Effector memory CD8-positive, alpha-beta T cell (primary cell): Measurements from ENCODE around the gene CDNF.
A peak's percentile ranks its signal among the peaks of the same experiment; 100 is the strongest.
"Not testable (repeated sequence)": the region's sequence is repeated elsewhere in the genome, so short reads cannot be mapped to it uniquely, and the experiment has no call there.

ENCODE experiments used
- ATAC-seq: fragments of 150-1000 bp; cut with Tn5 transposase; replicated peaks from 2 replicates; pipeline ENCODE4 v1.10.0; 2021; ENCODE audit warnings: mild to moderate bottlenecking, moderate library complexity
- DNase-seq, 3 experiments: peaks; one replicate each; pipeline ENCODE4 v3.0.0; 2021
- H3K27ac Mint-ChIP-seq, 2 donors: one replicate each; pipeline ENCODE4 v1.8.0; 2022; ENCODE audit warnings: mild to moderate bottlenecking in 2 of 2, mixed read lengths in 2 of 2, moderate library complexity in 2 of 2
- H3K27me3 Mint-ChIP-seq, 2 donors: one replicate each; pipeline ENCODE4 v1.8.0; 2022; ENCODE audit warnings: mixed read lengths in 2 of 2
- H3K36me3 Mint-ChIP-seq: one replicate; pipeline ENCODE4 v1.8.0; 2022; ENCODE audit warnings: mild to moderate bottlenecking, moderate library complexity, mixed read lengths; ENCODE audit not compliant: insufficient read depth
- H3K4me1 Mint-ChIP-seq, 2 donors: one replicate each; pipeline ENCODE4 v1.8.0; 2022; ENCODE audit warnings: low read depth in 2 of 2, mixed read lengths in 2 of 2
- H3K4me3 Mint-ChIP-seq, 2 donors: one replicate each; pipeline ENCODE4 v1.8.0; 2022; ENCODE audit warnings: mild to moderate bottlenecking in 2 of 2, mixed read lengths in 2 of 2, moderate library complexity in 2 of 2
- H3K9me3 Mint-ChIP-seq, 2 donors: one replicate each; pipeline ENCODE4 v1.8.0; 2022; ENCODE audit warnings: mixed read lengths in 2 of 2
- total RNA-seq, 9 experiments: gene quantifications; one replicate each; lab custom pipeline; 2026; lab: John Stamatoyannopoulos, UW

CDNF gene
- total RNA-seq, result 0 to 2.4 (median 0.39) reads per million in 9 experiments

DNA sequence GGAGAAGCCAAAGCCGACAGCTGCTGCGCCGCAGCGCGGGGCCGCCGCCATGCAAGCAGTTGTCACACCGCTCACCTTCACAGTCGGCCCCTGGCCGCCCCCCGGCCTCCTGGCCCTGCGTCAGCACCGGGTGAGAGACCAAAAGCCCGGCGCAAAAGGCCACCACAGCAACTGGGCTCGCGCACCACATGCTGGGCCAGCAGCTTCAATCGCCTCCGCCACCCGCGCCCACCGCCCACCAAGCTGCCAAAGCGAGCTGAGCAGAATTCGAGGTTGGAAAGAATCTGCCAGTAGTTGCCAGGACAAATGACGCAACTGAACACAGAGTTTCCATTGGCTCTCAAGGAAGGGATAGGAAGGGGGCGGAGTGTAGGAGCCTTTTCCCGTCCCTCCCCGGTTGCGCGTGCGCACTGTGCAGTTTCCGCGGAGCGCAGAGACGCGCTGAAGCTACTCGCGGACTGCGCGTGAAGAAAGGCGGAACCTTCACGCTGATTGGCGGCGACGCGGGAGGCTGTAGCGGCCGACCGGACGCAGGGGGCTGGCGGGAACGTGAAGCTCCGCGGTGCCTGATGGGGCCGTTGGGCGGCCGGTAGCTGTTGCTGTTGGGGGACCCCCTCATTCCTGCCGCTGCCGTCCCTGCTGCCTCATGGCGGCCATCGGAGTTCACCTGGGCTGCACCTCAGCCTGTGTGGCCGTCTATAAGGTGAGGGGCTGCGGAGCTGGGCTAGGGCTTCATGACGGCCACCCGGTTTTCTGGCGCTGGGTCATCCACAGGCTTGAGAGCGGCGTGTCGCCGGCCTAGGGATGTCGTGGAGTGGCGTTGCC lies at the start of gene CDNF, which contains the start of the genes HSPA14 and MSANTD7:
Gene CDNF, minus strand, starts transcription at position 281 of the 825 bp plus-strand sequence. Its CDS starts 91 bp downstream, at position 190.
Gene HSPA14, plus strand, starts transcription at position 550 of the 825 bp plus-strand sequence. Its CDS starts 97 bp downstream, at position 647.
Gene MSANTD7, plus strand, starts transcription at position 550 of the 825 bp plus-strand sequence. CDS start 3,979 bp downstream, outside the sequence.
- peak within 1 kb of the TSS; percentile 96 to 97 for H3K4me3 Mint-ChIP-seq
- peaks cover 15 to 16% of the 10 kb centered on the region in 2 donors for H3K4me1 Mint-ChIP-seq
- no peaks in the 10 kb centered on the region for H3K27me3 Mint-ChIP-seq
- peaks cover 36% of the 10 kb centered on the region for H3K36me3 Mint-ChIP-seq
- ATAC-seq (peak; percentile 85), DNase-seq (peak; percentile 98 to 99 (median 99))
- peak within 1 kb of the TSS; percentile 97 to 98 for H3K27ac Mint-ChIP-seq
- no peaks in the 10 kb centered on the region for H3K9me3 Mint-ChIP-seq

- H3K4me1 Mint-ChIP-seq, result peaks cover 6 to 13% of the 10 kb centered on the region in 2 donors
- peaks cover 5% of the 10 kb centered on the region for H3K36me3 Mint-ChIP-seq
- H3K4me3 Mint-ChIP-seq, result no peak overlapping the region
- no peaks in the 10 kb centered on the region for H3K9me3 Mint-ChIP-seq
- no peaks in the 10 kb centered on the region for H3K27me3 Mint-ChIP-seq
- DNase-seq (no peak), ATAC-seq (no peak)
- no peak overlapping the region for H3K27ac Mint-ChIP-seq
These were observed 46.2 kb upstream of the CDNF start for GRCh38 chr10:14884082-14884481.

GRCh38 chr10:14880229-14880628 lies 42.4 kb upstream of the CDNF start:
- peaks cover 17 to 30% of the 10 kb centered on the region in 2 donors for H3K4me1 Mint-ChIP-seq

DNA sequence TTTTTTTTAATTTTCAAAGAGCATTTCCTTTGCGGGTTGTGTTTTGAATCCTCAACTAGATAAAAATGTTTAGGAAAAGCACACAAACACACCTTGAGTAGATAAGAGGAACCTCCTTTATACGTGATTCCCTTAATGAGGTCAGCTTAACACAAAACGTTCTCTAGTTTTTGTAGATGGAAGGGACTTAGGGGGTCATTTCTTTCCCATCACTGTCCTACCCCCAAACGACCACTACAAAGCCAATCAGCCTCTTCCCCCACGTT lies 42.0 kb upstream of the CDNF start:
- H3K4me3 Mint-ChIP-seq, result peak overlapping the region; percentile 92 to 95
- H3K9me3 Mint-ChIP-seq, result no peaks in the 10 kb centered on the region

More at GRCh38 chr10:14880229-14880628, 42.4 kb upstream of the CDNF start:
- no peak for DNase-seq
- Mint-ChIP-seq H3K4me3 (peak overlapping the region; percentile 92 to 95), H3K36me3 (peaks cover 19% of the 10 kb centered on the region), H3K9me3 (no peaks in the 10 kb centered on the region), H3K27ac (peak overlapping the region in 1 of 2 donors; percentile 14), H3K27me3 (no peaks in the 10 kb centered on the region)
- no peak for ATAC-seq

DNA sequence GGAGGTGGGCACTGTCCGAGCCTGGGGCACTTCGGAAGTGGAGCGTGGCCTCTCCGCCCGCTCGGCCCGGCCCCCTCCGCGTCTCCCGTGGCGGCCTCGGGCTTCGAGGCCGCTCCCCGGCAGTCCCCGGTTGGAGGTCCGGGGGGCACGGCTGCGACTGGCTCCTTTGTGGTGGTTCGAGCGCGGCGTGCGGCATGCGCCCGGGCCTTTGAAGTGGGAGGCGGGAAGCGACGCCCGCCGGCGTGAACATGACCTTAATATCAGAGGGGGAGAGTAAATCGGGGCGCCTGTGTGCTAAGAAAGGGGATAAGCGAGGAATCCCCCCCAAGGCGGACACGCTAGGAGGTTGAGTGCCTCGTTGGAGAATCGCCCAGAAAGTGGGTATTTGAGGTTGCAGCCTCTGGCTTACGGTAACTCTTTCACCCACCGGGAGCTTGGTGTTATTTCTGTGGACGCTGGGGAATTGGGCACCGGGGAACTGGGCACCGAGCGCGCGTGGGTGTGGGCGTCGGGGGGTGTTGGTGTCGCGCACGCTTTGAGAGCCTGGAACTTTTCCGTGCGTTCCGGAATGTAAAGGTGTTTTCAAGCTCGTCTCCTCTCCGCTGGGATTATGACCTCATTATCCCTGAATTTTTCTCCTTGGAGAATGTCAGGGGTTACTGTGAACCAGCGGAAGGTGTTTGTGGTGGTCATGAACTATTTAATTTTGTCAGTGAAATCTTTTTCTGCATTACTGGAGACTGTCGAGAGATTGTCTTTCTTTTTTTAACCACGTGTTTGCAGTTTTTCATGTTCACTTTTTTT lies 41.5 kb upstream of the CDNF start:
- peak overlapping the region; percentile 92 to 95 for H3K4me3 Mint-ChIP-seq
- H3K4me1 Mint-ChIP-seq, result peaks cover 17 to 30% of the 10 kb centered on the region in 2 donors
- H3K36me3 Mint-ChIP-seq, result peaks cover 19% of the 10 kb centered on the region
- no peaks in the 10 kb centered on the region for H3K9me3 Mint-ChIP-seq
- no peaks in the 10 kb centered on the region for H3K27me3 Mint-ChIP-seq
- ATAC-seq (peak; percentile 40), DNase-seq (peak; percentile 29 to 40 (median 38))
- peak overlapping the region; percentile 80 to 92 for H3K27ac Mint-ChIP-seq

More for the DNA sequence above, 42.0 kb upstream of the CDNF start:
- Mint-ChIP-seq H3K27me3 (no peaks in the 10 kb centered on the region), H3K36me3 (peaks cover 19% of the 10 kb centered on the region), H3K4me1 (peaks cover 17 to 30% of the 10 kb centered on the region in 2 donors), H3K27ac (peak overlapping the region; percentile 14 to 92)
- DNase-seq (no peak), ATAC-seq (no peak)

DNA sequence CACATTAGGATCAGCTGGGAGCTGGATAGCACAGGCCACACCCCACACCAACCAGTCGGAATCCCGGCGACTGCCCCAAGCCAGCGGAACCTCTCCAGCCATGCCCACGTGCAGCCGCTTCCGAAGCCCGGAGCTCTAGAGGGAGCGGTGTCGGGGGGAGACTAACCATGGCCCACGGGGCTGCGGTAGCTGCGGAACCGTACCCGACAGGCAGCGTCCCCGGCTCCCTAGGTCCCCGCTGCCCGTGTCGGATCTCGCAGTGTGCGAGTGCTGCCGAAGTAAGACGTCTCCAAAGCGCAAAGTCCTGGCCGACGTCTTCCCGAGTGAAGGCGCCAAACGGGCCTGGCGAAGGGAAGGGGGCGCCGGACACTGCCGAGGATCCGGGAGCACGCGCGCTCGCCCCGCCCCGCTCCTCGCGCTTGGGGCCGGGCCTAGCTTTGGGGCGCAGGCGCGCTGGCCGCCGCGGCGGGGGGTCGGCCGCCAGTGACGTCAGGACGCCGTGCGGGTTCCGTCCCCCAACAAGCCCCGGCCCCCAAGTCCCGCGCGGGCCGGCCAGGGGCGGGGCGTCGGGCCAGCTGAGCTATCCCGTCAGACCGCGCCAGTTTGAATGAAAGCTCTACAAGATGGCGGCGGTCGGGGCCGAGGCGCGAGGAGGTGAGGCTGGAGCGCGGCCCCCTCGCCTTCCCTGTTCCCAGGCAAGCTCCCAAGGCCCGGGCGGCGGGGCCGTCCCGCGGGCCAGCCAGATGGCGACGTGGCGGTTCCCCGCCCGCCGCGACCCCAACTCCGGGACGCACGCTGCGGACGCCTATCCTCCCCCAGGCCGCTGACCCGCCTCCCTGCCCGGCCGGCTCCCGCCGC lies 40.7 kb upstream of the CDNF start, which contains the start of gene SUV39H2:
Gene SUV39H2, plus strand, starts transcription at position 601 of the 858 bp plus-strand sequence. Its CDS starts 23 bp downstream, at position 624.
- Mint-ChIP-seq H3K4me1 (peaks cover 17 to 30% of the 10 kb centered on the region in 2 donors), H3K27ac (peak within 1 kb of the TSS; percentile 80 to 92), H3K27me3 (no peaks in the 10 kb centered on the region), H3K4me3 (peak within 1 kb of the TSS; percentile 92 to 95), H3K36me3 (peaks cover 19% of the 10 kb centered on the region), H3K9me3 (no peaks in the 10 kb centered on the region)
- DNase-seq, result peak; percentile 84 to 88 (median 86)
- peak; percentile 88 for ATAC-seq

GRCh38 chr10:14876764-14877163 lies 38.9 kb upstream of the CDNF start:
- ATAC-seq, result no peak
- Mint-ChIP-seq H3K4me1 (peaks cover 15 to 26% of the 10 kb centered on the region in 2 donors), H3K27ac (peak overlapping the region in 1 of 2 donors; percentile 32)

GRCh38 chr10:14875941-14876340 lies 38.1 kb upstream of the CDNF start:
- Mint-ChIP-seq H3K4me1 (peaks cover 15 to 26% of the 10 kb centered on the region in 2 donors), H3K4me3 (no peak overlapping the region), H3K9me3 (no peaks in the 10 kb centered on the region), H3K27me3 (no peaks in the 10 kb centered on the region), H3K27ac (peak overlapping the region in 1 of 2 donors; percentile 32), H3K36me3 (peaks cover 28% of the 10 kb centered on the region)
- no peak for DNase-seq
- ATAC-seq, result no peak

More at GRCh38 chr10:14876764-14877163, 38.9 kb upstream of the CDNF start:
- Mint-ChIP-seq H3K9me3 (no peaks in the 10 kb centered on the region), H3K27me3 (no peaks in the 10 kb centered on the region), H3K4me3 (peak overlapping the region; percentile 92 to 95), H3K36me3 (peaks cover 21% of the 10 kb centered on the region)
- DNase-seq, result no peak

- Mint-ChIP-seq H3K9me3 (no peaks in the 10 kb centered on the region), H3K4me1 (peaks cover 11 to 16% of the 10 kb centered on the region in 2 donors), H3K36me3 (peaks cover 46% of the 10 kb centered on the region), H3K27ac (no peak overlapping the region), H3K27me3 (no peaks in the 10 kb centered on the region), H3K4me3 (no peak overlapping the region)
- ATAC-seq (no peak), DNase-seq (no peak)
These were observed 35.4 kb upstream of the CDNF start for GRCh38 chr10:14873090-14873760.

DNA sequence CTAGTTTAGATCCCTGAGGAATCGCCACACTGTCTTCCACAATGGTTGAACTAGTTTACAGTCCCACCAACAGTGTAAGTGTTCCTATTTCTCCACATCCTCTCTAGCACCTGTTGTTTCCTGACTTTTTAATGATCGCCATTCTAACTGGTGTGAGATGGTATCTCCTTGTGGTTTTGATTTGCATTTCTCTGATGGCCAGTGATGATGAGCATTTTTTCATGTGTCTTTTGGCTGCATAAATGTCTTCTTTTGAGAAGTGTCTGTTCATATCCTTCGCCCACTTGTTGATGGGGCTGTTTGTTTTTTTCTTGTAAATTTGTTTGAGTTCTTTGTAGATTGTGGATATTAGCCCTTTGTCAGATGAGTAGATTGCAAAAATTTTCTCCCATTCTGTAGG lies 27.0 kb upstream of the CDNF start:
- H3K9me3 Mint-ChIP-seq, H3K4me3 Mint-ChIP-seq, H3K4me1 Mint-ChIP-seq, ATAC-seq, DNase-seq, H3K27ac Mint-ChIP-seq, H3K27me3 Mint-ChIP-seq: not testable (repeated sequence)
- H3K36me3 Mint-ChIP-seq, result peaks cover 30% of the 10 kb centered on the region

GRCh38 chr10:14864466-14864865 lies 26.6 kb upstream of the CDNF start:
- not testable (repeated sequence) for H3K27ac Mint-ChIP-seq, H3K4me1 Mint-ChIP-seq, H3K4me3 Mint-ChIP-seq, H3K27me3 Mint-ChIP-seq, H3K9me3 Mint-ChIP-seq, DNase-seq, ATAC-seq
- peaks cover 25% of the 10 kb centered on the region for H3K36me3 Mint-ChIP-seq

GRCh38 chr10:14860791-14861190 lies 23.0 kb upstream of the CDNF start:
- Mint-ChIP-seq H3K9me3 (no peaks in the 10 kb centered on the region), H3K27me3 (no peaks in the 10 kb centered on the region), H3K4me3 (no peak overlapping the region), H3K36me3 (peaks cover 19% of the 10 kb centered on the region), H3K27ac (peak overlapping the region; percentile 80 to 86), H3K4me1 (peaks cover 4 to 11% of the 10 kb centered on the region in 2 donors)
- ATAC-seq (no peak), DNase-seq (no peak)
